CD14-positive monocyte (primary cell): ENCODE results near the gene POMT1. TPM values are rescaled to one million over a fixed set of nuclear protein-coding genes. Genes with fewer than 3 reads are reported as not detected.
A peak's percentile ranks its signal among the peaks of the same experiment; 100 is the strongest.
"Not testable (repeated sequence)": the region's sequence is repeated elsewhere in the genome, so short reads cannot be mapped to it uniquely, and the experiment has no call there.

ENCODE experiments used
- DNase-seq, 3 donors: peaks; one replicate each; pipeline ENCODE4 v3.0.0-alpha.2; 2011 to 2022
- H2AFZ ChIP-seq: 2 replicates; pipeline ENCODE4 v1.6.0; 2012; ENCODE audit warnings: mild to moderate bottlenecking, low read depth, low read length, inconsistent platforms; ENCODE audit not compliant: insufficient read depth, poor library complexity, severe bottlenecking
- H3K27ac ChIP-seq, 2 donors: 1 replicate in 1 of 2; 2 replicates in 1 of 2; pipeline ENCODE4 v1.5.1; 2012 to 2013; ENCODE audit warnings: low read length in 2 of 2, control low read depth in 1 of 2, inconsistent platforms in 1 of 2, low read depth in 1 of 2, mild to moderate bottlenecking in 1 of 2
- H3K27me3 ChIP-seq, 2 donors: one replicate each; pipeline versions ENCODE4 v1.6.0 to v1.6.1; 2011 to 2013; ENCODE audit warnings: low read length in 2 of 2; ENCODE audit not compliant: control insufficient read depth in 2 of 2, insufficient read depth in 2 of 2
- H3K36me3 ChIP-seq, 2 donors: replicated peaks in 1 of 2; 1 replicate in 1 of 2; 2 replicates in 1 of 2; pipeline versions ENCODE4 v1.5.1 to v1.6.1; 2012 to 2013; ENCODE audit warnings: low read length in 2 of 2, control low read depth in 1 of 2, inconsistent platforms in 1 of 2, mild to moderate bottlenecking in 1 of 2; ENCODE audit not compliant: insufficient read depth in 2 of 2, control insufficient read depth in 1 of 2
- H3K4me1 ChIP-seq, 2 donors: 1 replicate in 1 of 2; 2 replicates in 1 of 2; pipeline versions ENCODE4 v1.5.1 to v1.6.1; 2012 to 2013; ENCODE audit warnings: low read length in 2 of 2, control low read depth in 1 of 2, inconsistent platforms in 1 of 2, mild to moderate bottlenecking in 1 of 2, moderate library complexity in 1 of 2; ENCODE audit not compliant: insufficient read depth in 2 of 2, control insufficient read depth in 1 of 2
- H3K4me2 ChIP-seq: replicated peaks from 2 replicates; pipeline ENCODE3; 2012; ENCODE audit warnings: low read length, moderate library complexity, mild to moderate bottlenecking; ENCODE audit not compliant: poor library complexity, severe bottlenecking; ENCODE audit errors: extremely low read depth
- H3K4me3 ChIP-seq, 3 experiments: fragments of 200-600 bp in 1 of 3; sonication (generic) in 1 of 3; replicated peaks in 1 of 3; 1 replicate in 2 of 3; 2 replicates in 1 of 3; pipeline ENCODE4 v1.5.1; 2011 to 2013; ENCODE audit warnings: low read length in 3 of 3, mild to moderate bottlenecking in 3 of 3, control low read depth in 2 of 3, low read depth in 2 of 3, inconsistent platforms in 1 of 3, moderate library complexity in 1 of 3
- H3K79me2 ChIP-seq: 2 replicates; pipeline ENCODE4 v1.6.0; 2012; ENCODE audit warnings: mild to moderate bottlenecking, control low read depth, inconsistent platforms, low read length, moderate library complexity; ENCODE audit not compliant: insufficient read depth
- H3K9ac ChIP-seq: 2 replicates; pipeline ENCODE4 v1.6.0; 2017; ENCODE audit warnings: low read length, mild to moderate bottlenecking; ENCODE audit not compliant: insufficient read depth, poor library complexity, severe bottlenecking
- H3K9me3 ChIP-seq, 2 donors: replicated peaks in 1 of 2; 1 replicate in 1 of 2; 2 replicates in 1 of 2; pipeline versions ENCODE4 v1.5.1 to v1.6.1; 2012 to 2013; ENCODE audit warnings: low read length in 2 of 2, control low read depth in 1 of 2; ENCODE audit not compliant: control insufficient read depth in 1 of 2, insufficient read depth in 1 of 2
- H4K20me1 ChIP-seq: 2 replicates; pipeline ENCODE4 v1.6.0; 2012; ENCODE audit warnings: mild to moderate bottlenecking, low read length, control low read depth, moderate library complexity; ENCODE audit not compliant: insufficient read depth
- H3K27ac Mint-ChIP-seq, 7 donors: one replicate each; pipeline ENCODE4 v1.8.0; 2020; ENCODE audit warnings: mild to moderate bottlenecking in 7 of 7, mixed read lengths in 7 of 7, moderate library complexity in 6 of 7, inconsistent platforms in 2 of 7
- H3K27me3 Mint-ChIP-seq, 3 donors: one replicate each; pipeline ENCODE4 v1.8.0; 2021 to 2022; ENCODE audit warnings: low read depth in 3 of 3, mild to moderate bottlenecking in 3 of 3, mixed read lengths in 3 of 3, moderate library complexity in 3 of 3, inconsistent platforms in 1 of 3
- H3K36me3 Mint-ChIP-seq, 2 donors: one replicate each; pipeline ENCODE4 v1.8.0; 2020; ENCODE audit warnings: mixed read lengths in 2 of 2, inconsistent platforms in 1 of 2, mild to moderate bottlenecking in 1 of 2
- H3K4me1 Mint-ChIP-seq: one replicate; pipeline ENCODE4 v1.8.0; 2020; ENCODE audit warnings: mild to moderate bottlenecking, mixed read lengths
- H3K4me3 Mint-ChIP-seq, 2 donors: one replicate each; pipeline ENCODE4 v1.8.0; 2020; ENCODE audit warnings: mild to moderate bottlenecking in 2 of 2, mixed read lengths in 2 of 2, moderate library complexity in 1 of 2
- H3K9me3 Mint-ChIP-seq, 7 donors: one replicate each; pipeline ENCODE4 v1.8.0; 2020 to 2022; ENCODE audit warnings: mixed read lengths in 7 of 7, mild to moderate bottlenecking in 6 of 7, moderate library complexity in 6 of 7, inconsistent platforms in 2 of 7
- CTCF ChIP-seq: fragments of 200-600 bp; IDR thresholded peaks from one replicate; pipeline ENCODE4 v1.8.0; 2022; ENCODE audit warnings: antibody characterized with exemption, mild to moderate bottlenecking
- WGBS: methylation state at CpG from one replicate; pipeline ENCODE4 v1.1.5; 2013; ENCODE audit warnings: missing lambda C conversion rate; ENCODE audit not compliant: insufficient coverage; 5-methylcytosine and 5-hydroxymethylcytosine counted together
- intact Hi-C, 2 donors: fragments of 100-400 bp; cut with micrococcal nuclease; formaldehyde crosslinking; loops; one replicate each; pipeline versions ENCODE4 v1.15.0 to v1.15.1; 2023
- polyA plus RNA-seq, 3 donors: library from polyadenylated mRNA; depleted of rRNA in 1 of 3; unstranded in 2 of 3; stranded (reverse) in 1 of 3; fragments of 300-500 nt in 2 of 3; fragments of >200 nt in 1 of 3; fragmentation: Illumina TruSeq in 2 of 3; gene quantifications; 1 replicate in 2 of 3; 2 replicates in 1 of 3; pipeline ENCODE4 v1.2.3, GENCODE V29; 2012 to 2021

The POMT1 gene
- polyA plus RNA-seq, 3 donors = 5.9 to 22.3 (median 7.5) TPM

GRCh38 chr9:131511880-131512279 lies 9.2 kb downstream of the POMT1 start:
- intact Hi-C loops = no loop called here
- peaks cover 0 to 9% (median 4%) of the 10 kb centered on the region in 7 donors for H3K9me3 Mint-ChIP-seq

GRCh38 chr9:131513177-131513576 lies 10.5 kb downstream of the POMT1 start:
- no peaks in the 10 kb centered on the region for H4K20me1 ChIP-seq
- H3K27me3 ChIP-seq = no peaks in the 10 kb centered on the region
- H3K4me3 Mint-ChIP-seq = no peak overlapping the region
- H3K4me1 ChIP-seq = no peaks in the 10 kb centered on the region
- TF ChIP-seq CTCF = no peak
- H3K4me1 Mint-ChIP-seq = no peaks in the 10 kb centered on the region
- peaks cover 0 to 11% (median 4%) of the 10 kb centered on the region in 7 donors for H3K9me3 Mint-ChIP-seq
- H3K27ac ChIP-seq = no peak overlapping the region
- peaks cover 27 to 47% of the 10 kb centered on the region in 2 donors for H3K36me3 ChIP-seq
- DNase-seq = no peak
- intact Hi-C loops = no loop called here
- H3K4me3 ChIP-seq = no peak overlapping the region
- peaks cover 0 to 2% (median 2%) of the 10 kb centered on the region in 3 donors for H3K27me3 Mint-ChIP-seq
- H2AFZ ChIP-seq = no peak overlapping the region
- H3K27ac Mint-ChIP-seq = no peak overlapping the region
- H3K9ac ChIP-seq = no peak overlapping the region
- peaks cover 40 to 69% of the 10 kb centered on the region in 2 donors for H3K36me3 Mint-ChIP-seq
- no peaks in the 10 kb centered on the region for H3K79me2 ChIP-seq
- 94% methylated on average over 15 of the region's 15 CpGs for WGBS
- H3K9me3 ChIP-seq = peaks cover 26 to 30% of the 10 kb centered on the region in 2 donors
- H3K4me2 ChIP-seq = no peak overlapping the region

More at GRCh38 chr9:131511880-131512279, 9.2 kb downstream of the POMT1 start:
- Histone ChIP-seq H3K4me1 (no peaks in the 10 kb centered on the region), H3K36me3 (peaks cover 23 to 45% of the 10 kb centered on the region in 2 donors), H3K4me2 (no peak overlapping the region), H4K20me1 (no peaks in the 10 kb centered on the region), H3K79me2 (no peaks in the 10 kb centered on the region), H3K27me3 (no peaks in the 10 kb centered on the region), H3K9ac (no peak overlapping the region), H3K9me3 (peaks cover 25 to 26% of the 10 kb centered on the region in 2 donors), H2AFZ (no peak overlapping the region), H3K27ac (no peak overlapping the region), H3K4me3 (no peak overlapping the region)
- Mint-ChIP-seq H3K36me3 (peaks cover 45 to 66% of the 10 kb centered on the region in 2 donors), H3K27me3 (peaks cover 0 to 2% (median 0%) of the 10 kb centered on the region in 3 donors), H3K4me3 (no peak overlapping the region), H3K4me1 (no peaks in the 10 kb centered on the region), H3K27ac (peak overlapping the region in 1 of 7 donors; percentile 42)
- TF ChIP-seq CTCF = no peak
- DNase-seq = no peak
- 100% methylated on average over 2 of the region's 6 CpGs for WGBS

- H3K27me3 ChIP-seq, H4K20me1 ChIP-seq, H3K4me1 Mint-ChIP-seq, H3K27me3 Mint-ChIP-seq, intact Hi-C loops, H3K4me2 ChIP-seq, H3K4me3 Mint-ChIP-seq, H3K79me2 ChIP-seq, H3K4me1 ChIP-seq, H3K9ac ChIP-seq, H3K27ac Mint-ChIP-seq, H2AFZ ChIP-seq: not testable (repeated sequence)
- H3K4me3 ChIP-seq = peak overlapping the region in 1 of 3 experiments; percentile 6
- Mint-ChIP-seq H3K9me3 (peaks cover 0 to 11% (median 4%) of the 10 kb centered on the region in 7 donors), H3K36me3 (peaks cover 53 to 76% of the 10 kb centered on the region in 2 donors)
- peaks cover 26 to 30% of the 10 kb centered on the region in 2 donors for H3K9me3 ChIP-seq
- DNase-seq = peak; percentile 23 to 58 (median 41)
- H3K27ac ChIP-seq = peak overlapping the region; percentile 56 to 67
- WGBS = 10% methylated on average over 9 of the region's 12 CpGs
- peaks cover 47 to 60% of the 10 kb centered on the region in 2 donors for H3K36me3 ChIP-seq
Observed at GRCh38 chr9:131515559-131516031, 12.9 kb downstream of the POMT1 start.
